Activated CD4-positive, alpha-beta T cell treated with anti-CD3 and anti-CD28 coated beads for 4 hours (primary cell): ENCODE measurements around the gene IL17REL.
"Not testable (repeated sequence)": the region's sequence is repeated elsewhere in the genome, so short reads cannot be mapped to it uniquely, and the experiment has no call there.

ENCODE experiments used
- DNase-seq, 2 donors: peaks; one replicate each; pipeline ENCODE4 v3.0.0-alpha.2; 2020

The IL17REL gene

GRCh38 chr22:49983148-49984042 is 29.2 kb downstream of the IL17REL start:
- DNase-seq, result peak; percentile 49 to 54

GRCh38 chr22:49981799-49982198 is 30.8 kb downstream of the IL17REL start:
- DNase-seq, result not testable (repeated sequence)

- no peak for DNase-seq
Measured at GRCh38 chr22:49979587-49980264, 32.8 kb downstream of the IL17REL start.

GRCh38 chr22:49977578-49977977 is 35.0 kb downstream of the IL17REL start:
- DNase-seq, result no peak

GRCh38 chr22:49976439-49977175 is 36.0 kb downstream of the IL17REL start:
- DNase-seq, result peak; percentile 71 to 77

GRCh38 chr22:49975543-49976389 is 36.8 kb downstream of the IL17REL start:
- DNase-seq, result peak in 1 of 2 donors; percentile 71

- no peak for DNase-seq
Measured at GRCh38 chr22:49973018-49973961, 39.3 kb downstream of the IL17REL start.

GRCh38 chr22:49972163-49973017 is 40.2 kb downstream of the IL17REL start:
- peak; percentile 41 to 44 for DNase-seq

GRCh38 chr22:49971232-49972162 is 41.1 kb downstream of the IL17REL start:
- DNase-seq, result peak; percentile 75 to 83

GRCh38 chr22:49970528-49971231 is 41.9 kb downstream of the IL17REL start:
- peak; percentile 97 to 99 for DNase-seq

GRCh38 chr22:49969751-49970527 is 42.6 kb downstream of the IL17REL start:
- no peak for DNase-seq

GRCh38 chr22:49968831-49969661 is 43.5 kb downstream of the IL17REL start:
- DNase-seq, result no peak

GRCh38 chr22:49968313-49968830 is 44.2 kb downstream of the IL17REL start:
- peak in 1 of 2 donors; percentile 25 for DNase-seq

- DNase-seq, result peak in 1 of 2 donors; percentile 32
Measured at GRCh38 chr22:49967706-49968208, 44.8 kb downstream of the IL17REL start.

- peak; percentile 36 to 43 for DNase-seq
Measured at GRCh38 chr22:49966774-49967705, 45.5 kb downstream of the IL17REL start.
